ENCODE measurements around the gene DRG1.
"Not testable (repeated sequence)": the region's sequence is repeated elsewhere in the genome, so short reads cannot be mapped to it uniquely, and the experiment has no call there.

DRG1 gene

GRCh38 chr22:31399211-31400022 lies at the start of gene DRG1:
TSS of gene DRG1 (plus strand) at chr22:31399604. CDS start at chr22:31399684, 80 bp downstream.
- DNase-seq: peak; percentile 98

DNA sequence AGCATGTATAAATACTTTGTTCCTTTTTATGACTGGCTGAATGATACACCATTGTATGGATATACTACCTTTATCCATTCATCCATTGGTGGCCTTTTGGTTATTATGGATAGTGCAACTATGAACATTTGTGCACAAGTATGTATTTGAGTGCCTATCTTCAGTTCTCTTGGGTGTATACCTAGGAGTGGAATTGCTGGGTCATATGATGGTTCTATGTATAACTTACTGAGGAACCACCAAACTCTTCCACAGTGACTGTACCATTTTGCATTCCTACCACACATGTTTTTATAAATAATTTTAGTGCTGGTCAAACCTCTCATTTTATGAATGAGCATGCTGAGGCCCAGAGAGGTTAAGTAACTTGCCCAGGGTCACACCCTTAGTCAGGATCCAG lies 49.4 kb upstream of the DRG1 start:
- DNase-seq: no peak

GRCh38 chr22:31350410-31350863 lies 49.0 kb upstream of the DRG1 start:
- DNase-seq: peak; percentile 36

DNA sequence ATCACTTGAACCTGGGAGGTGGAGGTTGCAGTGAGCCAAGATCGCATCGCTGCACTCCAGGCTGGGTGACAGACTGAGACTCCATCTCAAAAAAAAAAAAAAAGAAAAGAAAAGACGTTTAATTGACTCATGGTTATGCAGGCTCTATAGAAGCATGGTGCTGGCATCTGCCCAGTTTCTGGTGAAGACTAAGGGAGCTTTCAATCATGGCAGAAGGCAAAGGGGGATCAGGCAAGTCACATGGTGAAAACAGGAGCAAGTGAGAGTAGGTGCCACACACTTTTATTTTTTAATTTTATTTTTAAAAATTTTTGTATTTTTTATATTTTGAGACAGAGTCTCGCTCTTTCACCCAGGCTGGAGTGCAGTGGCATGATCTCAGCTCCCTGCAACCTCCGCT lies 44.9 kb upstream of the DRG1 start:
- no peak for DNase-seq

GRCh38 chr22:31360029-31360428 lies 39.4 kb upstream of the DRG1 start:
- DNase-seq: no peak

DNA sequence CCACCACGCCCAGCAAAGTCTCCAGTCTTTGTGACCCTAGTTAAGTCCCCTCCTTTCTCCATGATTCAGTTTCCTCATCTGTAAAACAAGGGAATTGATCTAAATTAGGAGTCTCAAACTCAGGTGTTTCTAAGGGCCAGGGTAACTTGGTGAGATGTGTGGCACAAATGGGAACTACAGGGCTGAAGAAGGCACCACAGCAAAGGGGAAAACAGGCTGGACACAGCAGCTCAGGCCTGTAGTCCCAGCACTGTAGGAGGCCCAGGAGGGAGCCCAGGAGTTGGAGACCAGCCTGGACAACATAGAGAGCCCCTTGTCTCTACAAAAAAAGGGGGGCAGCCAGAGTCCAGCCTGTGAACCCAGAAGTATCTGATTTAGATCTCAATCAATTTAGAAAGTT lies 37.7 kb upstream of the DRG1 start:
- no peak for DNase-seq

- no peak for DNase-seq
Measured at GRCh38 chr22:31363885-31364465, 35.4 kb upstream of the DRG1 start.

- no peak for DNase-seq
Measured at GRCh38 chr22:31367426-31367825, 32.0 kb upstream of the DRG1 start.

DNA sequence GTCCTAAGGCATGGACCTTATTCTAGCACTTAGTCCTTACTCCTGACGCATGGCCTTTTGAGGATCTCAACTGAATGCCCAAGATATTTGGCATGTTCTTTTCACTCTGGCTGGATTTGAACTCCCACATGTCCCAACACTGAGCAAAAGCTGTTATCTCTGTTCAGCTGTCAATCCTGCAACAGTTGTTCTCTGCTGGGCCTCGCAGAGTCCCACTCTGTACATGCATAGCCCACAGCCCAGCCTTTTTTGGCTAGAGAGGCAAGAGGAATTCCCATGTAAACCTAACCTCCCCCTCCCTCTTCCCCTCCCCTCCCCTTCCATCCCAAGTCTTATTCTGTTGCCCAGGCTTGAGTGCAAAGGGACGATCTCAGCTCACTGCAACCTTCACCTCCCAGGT lies 21.8 kb upstream of the DRG1 start:
- DNase-seq: no peak

DNA sequence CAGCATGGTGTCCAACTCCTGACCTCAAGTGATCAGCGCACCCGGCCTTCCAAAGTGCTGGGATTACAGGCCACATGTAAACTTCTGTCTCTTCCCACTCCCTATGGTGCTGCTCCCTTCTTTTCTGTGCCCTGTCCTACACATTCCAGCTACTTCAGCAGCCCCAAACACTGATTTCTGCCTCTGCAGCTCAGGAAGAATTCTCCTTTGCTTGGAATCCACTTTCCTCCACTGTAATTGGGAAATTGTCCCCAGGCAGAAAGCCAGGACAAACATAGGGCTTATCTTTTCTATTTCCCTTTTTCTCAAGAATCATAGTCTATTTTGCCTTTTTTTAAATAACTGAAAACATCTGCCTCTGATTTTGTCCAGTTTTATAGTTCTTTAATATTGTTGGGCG lies 21.3 kb upstream of the DRG1 start:
- no peak for DNase-seq

DNA sequence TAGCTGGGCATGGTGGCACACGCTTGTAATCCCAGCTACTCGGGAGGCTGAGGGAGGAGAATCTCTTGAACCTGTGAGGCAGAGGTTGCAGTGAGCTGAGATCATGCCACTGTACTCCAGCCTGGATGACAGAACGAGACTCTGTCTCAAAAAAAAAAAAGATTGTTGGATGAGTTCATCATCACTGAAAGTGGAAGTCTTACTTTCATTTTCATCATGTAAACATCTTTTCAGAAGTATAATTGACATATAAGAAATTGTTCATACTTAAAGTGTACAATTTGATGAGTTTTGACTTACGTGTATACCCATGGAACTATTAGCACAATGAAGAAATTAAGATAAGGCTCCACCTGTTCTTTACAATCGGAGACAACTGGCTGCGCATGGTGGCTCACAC lies 20.8 kb upstream of the DRG1 start:
- DNase-seq: not testable (repeated sequence)

- no peak for DNase-seq
Measured at GRCh38 chr22:31393893-31394292, 5.5 kb upstream of the DRG1 start.

DNA sequence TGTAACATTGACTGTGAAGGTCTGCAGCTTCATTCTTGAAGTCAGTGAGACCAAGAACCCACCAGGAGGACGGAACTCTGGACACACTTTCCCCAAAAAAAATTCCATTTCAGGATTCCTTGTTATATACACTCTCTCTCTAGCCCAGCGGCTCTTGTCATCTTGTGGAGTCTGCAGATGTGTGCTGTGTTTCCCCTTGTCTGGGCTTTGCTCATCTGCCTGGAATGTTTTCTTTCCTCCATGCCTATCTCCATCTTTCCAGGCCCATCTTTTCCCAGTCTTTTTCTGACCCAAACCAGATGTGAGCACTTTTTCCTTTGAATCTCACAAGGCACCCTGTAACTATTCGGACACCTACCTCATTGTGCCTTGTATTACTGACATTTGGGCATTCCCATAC lies 5.1 kb upstream of the DRG1 start:
- no peak for DNase-seq

- no peak for DNase-seq
Measured at GRCh38 chr22:31398231-31398630, 1.2 kb upstream of the DRG1 start.

- no peak for DNase-seq
Measured at GRCh38 chr22:31400023-31400397, 606 bp downstream of the DRG1 start.

GRCh38 chr22:31402350-31402749 lies 2.9 kb downstream of the DRG1 start:
- not testable (repeated sequence) for DNase-seq

GRCh38 chr22:31425331-31426050 lies 26.1 kb downstream of the DRG1 start:
- no peak for DNase-seq

GRCh38 chr22:31431950-31432349 lies 32.5 kb downstream of the DRG1 start:
- DNase-seq: no peak

GRCh38 chr22:31436132-31436531 lies 36.7 kb downstream of the DRG1 start:
- no peak for DNase-seq

DNA sequence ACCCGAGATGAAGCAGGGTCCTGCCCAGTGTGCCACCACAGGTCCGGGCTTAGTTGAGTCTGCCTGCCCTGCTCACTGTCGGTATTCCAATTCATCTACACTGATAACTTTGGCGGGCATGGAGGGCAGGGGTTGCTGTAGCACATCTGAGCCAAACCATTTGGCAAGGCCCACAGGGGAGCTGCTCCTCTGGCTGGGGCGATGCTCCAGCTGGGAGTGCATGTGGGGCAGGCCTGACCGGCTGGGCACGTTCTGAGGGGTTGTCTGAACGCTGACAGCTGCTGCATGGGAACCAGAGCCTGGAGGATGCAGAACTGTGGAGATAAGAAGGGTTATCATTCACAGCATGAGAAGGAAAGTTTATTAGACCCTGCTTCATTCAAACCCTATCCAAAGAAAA lies 40.4 kb downstream of the DRG1 start:
- peak; percentile 14 for DNase-seq

GRCh38 chr22:31440681-31441080 lies 41.3 kb downstream of the DRG1 start:
- no peak for DNase-seq

GRCh38 chr22:31441652-31442051 lies 42.2 kb downstream of the DRG1 start:
- no peak for DNase-seq

DNA sequence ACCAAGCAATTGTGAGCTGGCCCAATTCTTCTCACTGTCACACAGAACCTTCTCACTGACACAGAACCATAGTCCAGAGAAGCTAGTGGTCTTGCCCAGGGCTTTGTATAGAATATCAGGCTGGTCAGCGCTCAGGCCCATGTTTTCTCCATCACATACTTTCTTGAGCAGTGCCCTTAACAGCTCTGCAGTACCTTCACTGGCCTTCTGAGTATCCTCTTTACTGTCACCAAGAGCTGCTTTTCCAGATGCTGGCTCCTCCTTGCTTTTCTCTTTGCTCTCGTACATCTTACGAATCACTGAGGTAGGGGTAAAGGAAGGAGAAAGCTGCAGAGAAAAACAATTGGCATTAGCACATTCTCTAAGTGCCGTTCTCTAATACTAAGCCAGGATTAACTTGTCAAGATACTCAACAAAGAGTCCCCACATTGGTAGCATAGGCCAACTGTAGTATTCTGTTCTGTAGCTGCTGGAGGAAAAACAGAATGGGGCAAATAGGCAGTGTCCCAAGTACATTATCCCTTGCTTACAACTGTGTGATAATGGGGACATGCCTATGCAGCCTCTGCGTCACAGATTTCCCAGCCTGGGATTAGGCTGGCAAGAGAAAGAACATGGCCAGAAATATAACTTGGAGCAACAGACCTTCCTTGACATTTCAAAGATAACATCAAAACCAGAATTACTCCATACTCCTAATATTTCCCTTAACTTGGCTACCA lies 43.5 kb downstream of the DRG1 start:
- no peak for DNase-seq
